Measurements from ENCODE around the gene NUTF2.
"Not testable (repeated sequence)": the region's sequence is repeated elsewhere in the genome, so short reads cannot be mapped to it uniquely, and the experiment has no call there.

NUTF2 gene

GRCh38 chr16:67846320-67847063, at the start of gene NUTF2:
Gene NUTF2, plus strand, starts transcription at chr16:67846933. Its CDS starts 18,198 bp downstream, at chr16:67865131.
- DNase-seq (ENCODE audit: low spot score), result peak; percentile 93

- DNase-seq (ENCODE audit: low spot score), result no peak
These were observed 46.3 kb upstream of the NUTF2 start for GRCh38 chr16:67800338-67800926.

- no peak for DNase-seq (ENCODE audit: low spot score)
These were observed 45.5 kb upstream of the NUTF2 start for GRCh38 chr16:67801241-67801640.

GRCh38 chr16:67801883-67802282, 44.9 kb upstream of the NUTF2 start:
- DNase-seq (ENCODE audit: low spot score), result no peak

- DNase-seq (ENCODE audit: low spot score), result no peak
These were observed 42.8 kb upstream of the NUTF2 start for GRCh38 chr16:67803894-67804293.

- DNase-seq (ENCODE audit: low spot score), result no peak
These were observed 41.7 kb upstream of the NUTF2 start for GRCh38 chr16:67804853-67805542.

GRCh38 chr16:67805718-67806427, 40.9 kb upstream of the NUTF2 start:
- no peak for DNase-seq (ENCODE audit: low spot score)

- DNase-seq (ENCODE audit: low spot score), result peak; percentile 100
These were observed 40.1 kb upstream of the NUTF2 start, which contains the start of the genes RANBP10 and TSNAXIP1 for GRCh38 chr16:67806428-67807147. Gene RANBP10, minus strand, starts transcription at chr16:67806560. Its CDS starts 24 bp downstream, at chr16:67806536. Gene TSNAXIP1, plus strand, starts transcription at chr16:67806889. Its CDS starts 261 bp downstream, at chr16:67807150.

GRCh38 chr16:67807148-67807682, 39.5 kb upstream of the NUTF2 start:
- no peak for DNase-seq (ENCODE audit: low spot score)

GRCh38 chr16:67811899-67812298, 34.8 kb upstream of the NUTF2 start:
- DNase-seq (ENCODE audit: low spot score), result no peak

GRCh38 chr16:67814567-67814966, 32.2 kb upstream of the NUTF2 start:
- DNase-seq (ENCODE audit: low spot score), result no peak

GRCh38 chr16:67820608-67821259, 26.0 kb upstream of the NUTF2 start:
- DNase-seq (ENCODE audit: low spot score), result no peak

GRCh38 chr16:67822511-67822910, 24.2 kb upstream of the NUTF2 start:
- DNase-seq (ENCODE audit: low spot score), result no peak

- DNase-seq (ENCODE audit: low spot score), result no peak
These were observed 21.6 kb upstream of the NUTF2 start for GRCh38 chr16:67825119-67825518.

- no peak for DNase-seq (ENCODE audit: low spot score)
These were observed 20.8 kb upstream of the NUTF2 start for GRCh38 chr16:67825906-67826305.

- DNase-seq (ENCODE audit: low spot score), result no peak
These were observed 18.1 kb upstream of the NUTF2 start for GRCh38 chr16:67828651-67829050.

GRCh38 chr16:67833030-67833414, 13.7 kb upstream of the NUTF2 start:
- no peak for DNase-seq (ENCODE audit: low spot score)

GRCh38 chr16:67833415-67834241, 13.1 kb upstream of the NUTF2 start:
- peak; percentile 88 for DNase-seq (ENCODE audit: low spot score)

GRCh38 chr16:67834242-67834614, 12.5 kb upstream of the NUTF2 start:
- no peak for DNase-seq (ENCODE audit: low spot score)

- not testable (repeated sequence) for DNase-seq (ENCODE audit: low spot score)
These were observed 9.5 kb upstream of the NUTF2 start for GRCh38 chr16:67837190-67837589.

All from pons (tissue), 1 donor.